D341Med (cell line): ENCODE measurements around the gene COX19.

Experiments used
- DNase-seq: peaks from one replicate; pipeline ENCODE4 v3.0.0; 2012; ENCODE audit warnings: low spot score

The COX19 gene, protein sequence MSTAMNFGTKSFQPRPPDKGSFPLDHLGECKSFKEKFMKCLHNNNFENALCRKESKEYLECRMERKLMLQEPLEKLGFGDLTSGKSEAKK

DNA sequence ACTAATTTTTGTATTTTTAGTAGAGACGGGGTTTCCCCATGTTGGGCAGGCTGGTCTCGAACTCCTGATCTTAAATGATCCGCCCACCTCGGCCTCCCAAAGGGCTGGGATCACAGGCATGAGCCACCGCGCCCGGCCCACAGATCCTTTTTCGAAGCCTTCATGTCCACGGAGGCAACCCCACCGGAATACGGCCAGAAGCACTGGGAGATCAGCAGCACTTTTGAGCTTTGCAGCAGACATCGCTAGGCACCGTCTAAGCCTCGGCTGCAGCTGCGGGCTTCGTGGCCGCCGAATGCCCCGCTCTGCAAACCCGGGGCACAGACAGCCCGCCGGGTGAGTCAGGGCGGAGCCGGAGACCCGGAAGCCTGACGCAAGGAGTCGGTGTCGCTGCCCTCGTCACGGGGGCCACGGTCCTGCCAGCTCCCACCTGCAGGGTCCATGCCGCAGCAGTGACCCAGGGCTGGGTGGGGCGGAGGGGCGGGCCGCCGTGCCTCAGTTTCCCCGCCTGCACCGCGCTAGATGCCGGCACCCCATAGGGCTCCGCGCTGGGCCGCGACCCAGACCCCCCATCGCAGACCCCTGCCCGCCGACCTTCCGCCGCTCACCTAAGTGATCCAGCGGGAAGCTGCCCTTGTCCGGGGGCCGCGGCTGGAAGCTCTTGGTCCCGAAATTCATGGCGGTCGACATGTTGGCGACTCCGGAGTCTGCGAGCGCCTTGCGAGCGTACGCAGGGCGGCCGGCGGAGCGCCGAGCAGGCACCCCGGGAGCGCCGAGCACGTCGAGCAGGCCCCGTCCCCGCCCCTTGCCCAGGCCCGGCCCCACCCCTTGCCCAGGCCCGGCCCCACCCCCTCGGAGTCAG, at the start of gene COX19:
Gene COX19 (minus strand): TSS at position 730 of the 862 bp plus-strand sequence. CDS start 40 bp downstream, at position 690.
- DNase-seq: peak; percentile 98

DNA sequence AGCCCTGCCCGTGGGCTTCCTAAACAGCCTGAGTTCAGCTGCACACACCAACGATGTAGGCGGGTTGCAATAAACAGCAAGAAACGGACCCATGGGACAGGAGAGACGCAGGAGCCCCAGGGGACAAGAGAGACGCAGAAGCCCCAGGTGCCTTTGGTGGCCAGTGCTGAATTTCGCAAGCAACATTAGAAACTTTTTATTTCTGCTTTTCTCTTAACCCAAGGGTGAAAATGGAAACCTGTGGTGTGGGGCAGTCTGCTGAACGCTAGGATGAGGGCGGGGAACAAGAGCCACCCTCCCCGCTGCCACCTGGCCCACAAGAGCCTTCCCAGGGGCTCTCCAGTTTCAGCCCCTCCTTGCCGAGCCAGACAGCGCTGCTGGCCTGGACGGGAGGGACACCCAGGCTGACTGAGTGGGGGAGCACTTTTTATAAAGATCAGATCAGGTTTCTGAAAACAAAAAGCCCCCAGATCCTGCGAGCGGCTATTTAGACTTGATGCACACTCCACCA, 49.0 kb upstream of the COX19 start:
- DNase-seq: no peak

DNA sequence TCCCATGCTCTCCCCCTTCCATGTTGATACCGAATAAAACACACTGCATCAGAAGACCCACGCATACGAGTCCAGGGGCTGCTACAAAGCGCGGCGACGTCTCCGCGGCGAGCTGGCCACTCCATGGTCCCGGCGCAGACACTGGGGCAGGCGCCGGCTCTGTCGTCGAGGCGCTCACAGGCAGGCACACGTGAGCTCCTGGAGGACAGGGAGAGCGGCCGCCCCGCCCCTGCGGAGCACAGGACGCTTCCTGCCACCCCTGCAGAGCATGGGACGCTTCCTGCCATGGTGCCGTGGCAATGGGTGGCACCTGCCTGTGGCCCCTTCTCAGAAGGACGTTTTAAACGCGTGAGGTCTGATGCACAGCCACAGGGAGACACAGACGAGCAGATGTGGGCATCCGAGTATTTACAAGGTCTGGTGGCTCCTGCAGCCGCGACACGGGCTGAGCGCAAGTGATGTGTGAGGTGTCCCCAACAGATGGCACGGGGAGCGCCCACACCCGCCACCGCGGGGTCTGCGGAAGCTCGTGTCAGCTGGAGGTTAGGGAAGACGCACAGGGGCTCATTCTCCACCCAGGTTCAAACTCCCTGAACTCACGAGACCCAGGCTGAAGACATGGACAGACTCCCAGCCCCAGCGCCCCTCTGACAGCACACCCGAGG, 47.6 kb upstream of the COX19 start:
- no peak for DNase-seq

DNA sequence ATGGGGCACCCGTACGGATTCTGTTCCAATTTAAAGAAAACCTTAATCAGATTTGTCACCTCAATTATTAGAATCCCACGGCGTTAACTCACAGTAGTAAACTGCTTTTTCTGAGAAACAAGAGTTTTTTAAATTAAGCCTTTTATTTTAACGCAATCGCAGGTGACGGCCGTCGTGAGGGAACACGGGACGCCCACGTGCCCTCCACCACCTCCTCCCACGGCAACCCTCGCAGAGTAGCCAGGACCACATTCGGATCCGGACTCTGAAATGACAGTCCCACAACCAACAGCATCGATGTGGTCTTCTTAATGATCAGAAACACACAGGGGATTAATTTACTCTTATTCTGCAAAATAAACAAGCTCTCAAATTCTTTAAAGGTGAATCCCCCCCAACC, 47.0 kb upstream of the COX19 start:
- no peak for DNase-seq

DNA sequence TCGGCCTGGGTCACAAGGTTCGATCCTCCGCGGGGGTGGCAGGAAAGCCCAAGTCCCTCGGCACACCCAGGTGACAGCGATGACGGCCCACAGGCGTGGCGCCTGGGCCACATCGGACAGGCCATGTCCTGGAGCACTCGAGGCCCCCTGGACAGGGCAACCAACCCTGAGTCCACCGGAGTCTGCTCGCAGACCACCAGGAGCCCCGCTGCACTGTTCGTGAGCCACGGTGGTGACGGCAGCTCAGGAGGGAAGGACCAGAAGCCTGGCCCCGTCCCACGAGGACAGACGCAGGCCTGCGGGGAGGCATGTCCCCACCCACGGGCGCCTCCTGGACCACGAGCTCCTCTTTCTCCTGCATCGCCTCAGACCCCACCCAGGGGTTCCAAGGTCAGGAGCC, 46.6 kb upstream of the COX19 start:
- no peak for DNase-seq

DNA sequence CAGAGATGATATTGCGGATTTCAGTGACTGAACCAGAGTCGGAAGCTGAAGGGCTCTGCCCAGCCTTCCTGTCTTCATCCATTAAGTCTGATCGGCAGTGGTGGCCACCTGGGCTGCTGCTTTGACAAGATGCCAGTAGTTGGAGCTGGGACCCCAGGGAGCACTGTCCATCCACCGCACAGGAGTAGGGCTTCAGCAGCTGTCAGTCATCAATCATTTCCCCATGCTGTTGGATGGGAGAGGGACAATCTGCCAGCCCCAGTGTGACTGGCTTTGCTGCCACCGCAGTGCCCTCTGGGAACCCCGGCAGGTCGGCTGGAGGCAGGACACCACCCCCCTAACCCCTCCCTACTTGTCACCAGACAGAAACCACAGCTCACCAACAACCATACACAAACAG, 46.0 kb upstream of the COX19 start:
- no peak for DNase-seq

DNA sequence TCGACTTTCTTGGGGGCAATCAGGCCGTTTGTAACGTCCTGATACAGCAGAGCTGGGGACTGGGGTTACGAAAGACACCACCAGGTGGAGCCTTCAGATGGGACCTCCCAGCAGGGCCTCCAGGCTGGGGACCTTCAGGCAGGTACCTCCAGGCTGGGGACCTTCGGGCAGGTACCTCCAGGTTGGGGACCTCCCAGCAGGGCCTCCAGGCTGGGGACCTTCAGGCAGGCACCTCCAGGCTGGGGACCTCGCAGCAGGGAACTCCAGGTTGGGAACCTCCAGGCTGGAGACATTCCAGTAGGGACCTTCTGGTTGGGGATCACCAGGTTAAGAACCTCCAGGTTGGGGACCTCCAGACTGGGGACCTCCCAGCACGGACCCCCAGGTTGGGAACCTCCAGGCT, 45.5 kb upstream of the COX19 start:
- no peak for DNase-seq

DNA sequence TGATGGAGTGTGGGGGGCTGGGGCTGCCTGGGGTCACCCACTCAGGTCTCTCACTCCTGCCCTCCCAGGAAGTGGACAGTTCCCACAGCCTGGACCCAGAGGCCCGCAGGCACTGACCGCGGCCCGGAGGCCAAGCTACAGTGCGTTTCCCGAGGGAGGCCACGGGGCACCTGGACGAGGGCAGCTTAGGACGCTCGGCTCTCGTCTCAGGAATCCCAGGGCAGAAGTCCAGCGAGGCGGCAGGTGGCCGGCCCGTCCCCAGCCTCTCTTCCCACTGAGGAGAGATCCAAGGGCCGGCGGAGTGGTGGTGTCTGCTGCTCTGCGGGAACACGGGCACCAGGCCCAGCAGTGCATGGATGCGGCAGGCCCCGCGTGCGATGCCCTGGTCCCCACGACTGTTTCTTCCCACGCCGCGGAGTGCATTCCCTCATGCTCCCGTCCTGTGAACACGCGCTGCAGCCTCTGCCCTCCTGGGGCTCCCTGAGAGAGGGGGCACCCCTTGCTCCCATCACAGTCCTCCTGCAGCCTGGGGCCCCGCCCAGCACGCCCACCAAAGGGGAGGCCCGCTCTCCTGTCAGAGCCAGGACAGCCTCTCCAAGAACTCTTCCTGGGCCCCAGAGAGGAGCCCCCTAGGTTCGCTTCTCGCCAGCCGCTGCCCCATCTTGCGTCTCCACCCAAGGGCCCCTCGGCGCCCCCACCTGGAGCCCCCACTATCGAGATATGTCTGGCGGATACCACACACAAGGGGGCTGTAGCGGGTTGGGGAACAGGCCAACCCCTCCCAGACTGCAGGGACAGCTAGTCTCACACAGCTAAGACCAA, 44.7 kb upstream of the COX19 start:
- DNase-seq: no peak

DNA sequence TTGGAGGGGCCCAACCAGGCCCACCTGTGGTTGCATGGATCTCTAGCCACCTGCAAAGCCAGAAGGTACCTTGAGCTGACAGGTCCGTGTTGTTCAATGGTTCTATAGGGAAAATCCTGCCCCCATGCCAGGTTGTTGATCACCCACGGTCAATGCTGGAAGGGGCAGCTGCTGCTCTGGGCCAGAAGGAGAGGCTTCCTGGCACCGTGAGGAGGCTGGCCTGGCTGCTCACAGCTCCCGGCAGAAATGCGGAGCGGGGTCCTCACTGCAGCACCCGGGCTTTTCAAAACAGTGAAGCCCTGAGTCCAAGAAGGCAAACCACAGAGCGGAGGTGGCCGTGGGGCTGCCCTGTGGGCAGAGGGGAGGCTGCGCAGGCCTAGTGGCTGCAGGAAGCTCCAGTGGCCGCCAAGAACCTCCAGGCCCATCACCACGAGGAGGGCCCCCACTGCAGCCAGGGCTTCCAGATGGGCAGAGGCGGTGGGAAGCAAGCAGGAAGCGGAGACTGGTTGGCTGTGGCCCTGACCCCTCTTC, 44.0 kb upstream of the COX19 start:
- DNase-seq: no peak

DNA sequence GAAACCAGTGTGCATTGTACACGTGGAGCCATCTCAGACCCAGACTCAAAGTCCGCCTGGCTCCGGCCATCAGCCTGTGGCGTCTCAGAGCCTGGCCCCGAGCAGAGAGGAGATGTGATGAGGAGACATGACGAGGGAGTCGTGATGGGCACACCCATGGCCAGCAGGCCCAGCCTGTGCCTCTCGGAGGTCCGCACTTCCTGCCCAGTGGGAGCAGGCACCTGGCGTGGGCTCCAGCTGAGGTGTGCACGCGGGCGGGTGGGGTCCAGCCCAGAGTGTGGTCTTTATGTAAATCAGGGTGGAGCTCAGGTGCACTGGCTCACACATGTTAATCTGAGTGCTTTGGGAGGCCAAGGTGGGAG, 43.0 kb upstream of the COX19 start:
- no peak for DNase-seq

DNA sequence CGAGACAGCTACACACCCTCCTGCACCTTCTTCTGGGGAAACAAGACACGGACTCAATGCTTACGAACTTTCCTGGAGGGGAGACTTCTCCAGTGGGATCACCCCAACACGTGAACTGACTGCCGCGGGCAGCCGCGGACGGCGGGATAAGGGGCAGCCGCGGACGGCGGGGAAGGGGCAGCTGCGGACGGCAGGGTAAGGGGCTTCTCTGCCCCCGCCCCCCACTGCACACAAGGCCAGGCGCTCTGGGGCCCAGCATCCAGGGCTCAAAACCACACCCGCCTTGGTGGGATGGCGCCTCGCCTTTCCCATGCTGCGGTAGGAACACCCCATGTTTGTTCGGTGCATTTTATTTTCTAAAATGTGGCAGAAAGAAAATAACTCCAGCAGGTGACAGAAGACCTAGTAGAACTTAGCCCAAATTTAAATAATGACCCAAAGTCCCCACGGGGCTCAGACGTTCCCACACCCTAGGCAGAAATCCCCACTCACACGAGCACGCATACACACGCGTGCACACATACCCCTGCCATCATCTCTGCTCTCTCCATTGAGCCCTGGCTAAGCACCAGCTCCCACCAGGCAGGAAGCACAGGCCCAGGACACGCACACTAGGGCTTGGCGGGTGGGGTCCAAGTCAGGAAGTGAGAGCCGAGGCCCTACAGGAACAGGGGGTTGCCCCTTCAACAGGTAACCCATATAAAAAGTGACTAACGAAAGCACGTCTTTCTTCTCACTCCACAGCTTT, 42.4 kb upstream of the COX19 start:
- no peak for DNase-seq

DNA sequence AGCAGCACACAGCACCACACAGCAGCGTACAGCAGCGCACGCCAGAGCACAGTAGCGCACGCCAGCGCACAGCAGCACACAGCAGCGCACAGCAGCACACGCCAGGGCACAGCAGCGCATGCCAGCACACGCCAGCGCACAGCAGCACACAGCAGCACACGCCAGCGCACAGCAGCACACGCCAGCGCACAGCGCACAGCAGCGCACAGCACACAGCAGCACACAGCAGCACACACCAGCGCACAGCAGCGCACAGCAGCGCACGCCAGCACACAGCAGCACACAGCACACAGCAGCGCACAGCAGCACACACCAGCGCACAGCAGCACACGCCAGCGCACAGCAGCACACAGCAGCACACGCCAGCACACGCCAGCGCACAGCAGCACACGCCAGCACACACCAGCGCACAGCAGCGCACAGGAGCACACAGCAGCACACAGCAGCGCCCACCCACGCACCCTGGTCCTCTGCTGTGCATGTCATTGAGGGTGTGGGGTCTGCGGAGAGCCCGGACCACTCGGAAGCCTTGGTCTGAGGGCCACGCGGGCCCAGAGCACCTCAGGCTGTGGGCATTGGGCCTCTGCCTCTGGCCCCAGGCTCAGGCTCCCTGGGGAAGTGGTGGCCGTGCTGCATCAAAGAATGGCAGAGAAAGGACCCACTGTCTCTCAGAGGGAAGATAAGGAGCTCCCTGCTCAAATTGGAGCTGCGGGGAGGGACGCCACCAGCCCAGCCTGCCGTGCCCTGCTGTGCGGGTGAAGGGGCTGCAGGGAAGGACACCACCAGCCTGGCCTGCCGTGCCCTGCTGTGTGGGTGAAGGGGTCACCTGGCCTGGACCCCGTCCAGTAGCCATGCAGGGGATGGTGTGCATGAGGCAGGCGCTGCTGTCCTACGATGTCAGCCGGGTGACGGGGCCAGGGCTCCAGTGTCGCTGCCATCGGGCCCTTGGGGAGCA, 41.5 kb upstream of the COX19 start:
- DNase-seq: no peak

DNA sequence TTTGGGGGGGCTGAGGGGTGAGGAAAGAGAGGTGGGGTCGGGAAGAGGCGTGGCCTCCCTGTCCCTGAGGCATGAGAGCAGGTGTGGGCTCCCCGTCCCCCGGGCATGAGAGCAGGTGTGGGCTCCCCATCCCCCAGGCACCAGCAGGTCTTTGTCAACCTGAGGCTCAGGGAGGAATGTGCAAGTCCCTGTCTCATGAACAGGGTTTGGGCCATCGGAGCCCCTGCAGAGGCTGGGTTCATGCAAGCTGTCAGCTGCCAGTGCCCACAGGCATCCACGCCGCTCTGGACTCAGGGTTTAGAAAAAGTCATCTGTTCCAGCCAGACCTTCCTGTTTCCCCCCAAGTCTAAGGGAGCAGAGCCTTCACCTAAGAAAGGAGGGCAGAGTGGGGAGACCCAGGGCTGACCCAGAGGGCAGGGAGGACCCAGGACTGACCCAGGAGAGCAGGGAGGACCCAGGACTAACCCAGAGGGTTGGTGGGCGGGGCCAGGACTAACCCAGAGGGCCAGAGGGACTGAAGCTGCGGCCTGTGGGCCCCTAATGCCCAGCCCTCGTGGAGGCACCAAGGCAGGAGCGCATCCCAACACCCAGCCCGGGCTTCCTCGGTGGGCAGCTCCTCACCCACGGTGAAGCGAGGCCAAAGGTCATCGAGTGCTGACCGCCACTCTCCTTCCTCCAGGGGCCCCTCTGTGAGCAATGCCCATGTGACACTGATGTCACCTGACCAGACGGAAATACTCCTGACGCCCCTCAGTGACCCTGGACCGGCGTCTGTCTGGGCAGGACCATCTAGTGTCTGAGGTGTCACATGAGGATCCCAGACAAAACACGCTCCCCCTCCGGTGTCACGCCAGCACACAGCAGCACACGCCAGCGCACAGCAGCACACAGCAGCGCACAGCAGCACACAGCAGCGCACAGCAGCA, 40.1 kb upstream of the COX19 start:
- DNase-seq: no peak

DNA sequence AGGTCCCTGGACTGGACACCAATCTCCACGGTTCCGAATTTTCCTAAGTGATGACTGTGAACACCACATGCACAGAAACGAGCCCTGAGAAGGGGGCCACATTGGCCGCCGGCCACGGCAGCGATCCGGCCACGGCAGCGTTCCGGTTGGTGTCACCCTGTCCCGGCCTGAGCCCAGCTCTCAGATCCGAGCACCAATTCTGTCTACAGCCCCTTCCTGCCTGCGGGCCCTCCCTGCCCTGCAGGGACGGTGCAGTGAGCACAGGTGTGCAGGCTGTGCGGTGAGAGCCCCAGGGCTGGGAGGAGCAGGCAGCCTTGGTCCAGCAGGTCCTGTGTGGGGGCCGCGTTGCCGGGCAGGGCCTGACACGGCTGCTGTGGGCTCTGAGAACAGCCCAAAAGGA, 39.3 kb upstream of the COX19 start:
- no peak for DNase-seq

DNA sequence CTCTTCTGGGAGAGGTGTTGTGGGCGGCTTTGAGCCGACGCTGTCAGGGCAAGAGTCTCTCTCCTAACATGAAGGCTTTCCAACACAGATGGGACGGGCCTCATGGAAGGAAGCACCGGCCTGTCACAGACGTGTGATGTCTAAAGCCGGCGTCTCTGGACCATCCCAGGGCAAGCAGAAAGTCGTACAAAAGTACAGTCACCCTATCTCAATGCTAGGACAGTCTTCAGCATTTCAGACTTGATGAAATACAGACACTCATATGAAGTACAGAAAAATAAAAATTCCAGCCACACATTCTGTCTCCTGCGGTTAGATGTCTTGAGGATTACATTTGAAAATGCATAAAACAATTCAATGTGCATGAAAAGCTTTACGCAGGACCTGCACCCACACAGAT, 38.2 kb upstream of the COX19 start:
- no peak for DNase-seq

DNA sequence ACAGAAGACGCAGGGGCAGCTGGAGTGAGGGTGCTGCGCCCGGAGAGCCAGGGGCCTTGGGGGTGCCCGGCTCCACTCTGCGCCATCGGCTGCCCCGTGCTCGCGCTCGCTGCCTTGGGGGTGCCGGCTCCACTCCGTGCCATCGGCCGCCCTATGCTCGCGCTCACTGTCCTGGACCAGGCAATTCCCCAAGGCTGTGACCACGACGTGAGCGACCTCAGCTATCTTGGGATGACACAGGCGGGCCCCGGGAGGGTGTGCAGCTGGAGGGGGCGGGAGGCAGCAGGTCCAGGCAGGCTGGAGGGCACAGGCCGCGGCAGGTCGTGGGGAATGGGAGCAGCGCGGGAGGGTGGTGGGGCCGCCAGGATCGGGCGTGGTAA, 37.4 kb upstream of the COX19 start:
- no peak for DNase-seq

DNA sequence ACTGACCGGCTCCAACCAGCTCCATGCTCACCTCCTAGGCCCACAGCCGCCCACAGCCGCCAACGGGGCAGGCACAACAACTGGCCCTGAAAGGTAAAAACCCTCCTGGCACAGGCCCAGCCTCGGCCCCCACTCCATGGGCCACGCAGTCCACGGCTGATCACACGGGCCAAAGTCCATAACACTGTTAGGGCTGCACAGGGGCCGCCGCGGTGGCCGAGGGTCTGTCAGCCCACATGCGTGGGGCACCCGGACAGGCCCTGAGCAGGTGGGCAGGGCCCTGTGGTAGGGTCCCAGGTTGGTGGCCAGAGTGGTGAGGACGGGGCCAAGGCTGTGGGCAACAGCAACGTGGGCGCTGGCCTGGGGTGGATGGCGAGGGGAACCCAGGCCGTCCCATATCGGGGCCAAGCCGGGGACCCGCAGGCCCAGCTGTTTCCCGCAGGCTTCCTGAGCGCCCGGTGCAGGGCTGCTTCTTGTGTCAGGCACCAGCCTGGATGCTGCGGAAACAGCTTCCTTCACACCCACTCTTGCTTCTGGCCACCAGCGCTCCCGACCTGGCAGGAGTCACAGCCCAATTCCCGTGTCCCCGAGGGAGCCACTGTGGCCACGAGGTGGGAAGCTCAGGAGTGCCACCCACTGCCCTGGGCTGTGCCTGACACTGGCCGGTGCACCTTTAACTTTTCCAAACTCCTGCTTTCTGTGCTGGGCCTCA, 36.8 kb upstream of the COX19 start:
- no peak for DNase-seq

DNA sequence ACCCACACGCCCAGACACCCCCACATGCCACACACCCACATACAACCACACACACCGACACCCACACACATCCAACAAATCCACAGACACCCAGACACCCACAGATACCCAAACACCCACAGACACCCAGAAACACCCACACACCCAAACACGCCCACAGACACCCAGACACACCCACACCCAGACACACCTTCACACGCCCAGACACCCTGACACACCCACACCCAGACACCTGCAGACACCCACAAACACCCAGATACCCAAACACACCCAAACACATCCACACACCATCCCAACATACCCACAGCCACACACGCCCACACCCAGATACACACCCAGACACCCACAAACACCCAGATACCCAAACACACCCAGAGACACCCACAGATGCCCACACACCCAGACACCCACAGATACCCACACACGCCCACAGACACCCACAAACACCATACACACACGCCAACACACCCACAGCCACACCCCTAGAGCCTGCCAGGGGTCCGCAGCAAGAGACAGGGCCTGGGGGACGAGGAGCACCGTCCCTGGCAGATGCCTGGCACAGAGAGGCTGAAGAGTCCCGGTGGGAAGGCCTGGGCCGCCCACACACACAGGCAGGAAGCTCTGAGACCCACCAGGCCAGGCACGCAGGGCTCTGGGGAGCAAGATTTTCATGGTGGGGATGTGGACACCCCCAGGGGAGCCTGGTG, 36.1 kb upstream of the COX19 start:
- DNase-seq: no peak
